Small intestine (tissue), 7 donors: Measurements from ENCODE around the gene PIK3R5. TPM values are rescaled to one million over a fixed set of nuclear protein-coding genes. Genes with fewer than 3 reads are reported as not detected.

Source experiments
- DNase-seq, 2 donors: peaks; one replicate each; pipeline versions ENCODE4 v3.0.0 to v3.0.0-alpha.2; 2013
- FAIRE-seq: peaks from 2 replicates; lab custom pipeline; 2012; peaks lifted over from hg19 to GRCh38; lab: Jason Lieb, UNC
- H3K27ac ChIP-seq, 3 donors: one replicate each; pipeline ENCODE4 v1.5.1; 2013; ENCODE audit warnings: low read length in 2 of 3, mild to moderate bottlenecking in 2 of 3, control low read depth in 1 of 3, inconsistent platforms in 1 of 3, low read depth in 1 of 3, moderate library complexity in 1 of 3
- H3K27me3 ChIP-seq, 3 donors: one replicate each; pipeline ENCODE4 v1.6.1; 2013; ENCODE audit warnings: low read length in 3 of 3, inconsistent platforms in 1 of 3; ENCODE audit not compliant: control insufficient read depth in 3 of 3, insufficient read depth in 3 of 3
- H3K36me3 ChIP-seq, 3 donors: one replicate each; pipeline ENCODE4 v1.6.1; 2013; ENCODE audit warnings: low read length in 3 of 3, inconsistent platforms in 1 of 3, low read depth in 1 of 3, mild to moderate bottlenecking in 1 of 3, moderate library complexity in 1 of 3; ENCODE audit not compliant: control insufficient read depth in 3 of 3, insufficient read depth in 2 of 3
- H3K4me1 ChIP-seq, 3 donors: one replicate each; pipeline ENCODE4 v1.6.1; 2013; ENCODE audit warnings: low read length in 2 of 3, inconsistent platforms in 1 of 3, low read depth in 1 of 3, mild to moderate bottlenecking in 1 of 3, moderate library complexity in 1 of 3; ENCODE audit not compliant: control insufficient read depth in 3 of 3, insufficient read depth in 2 of 3
- H3K4me3 ChIP-seq, 3 donors: one replicate each; pipeline ENCODE4 v1.5.1; 2013; ENCODE audit warnings: low read length in 3 of 3, control low read depth in 1 of 3, inconsistent platforms in 1 of 3, low read depth in 1 of 3, mild to moderate bottlenecking in 1 of 3, moderate library complexity in 1 of 3
- H3K9me3 ChIP-seq, 2 donors: one replicate each; pipeline ENCODE4 v1.6.1; 2013; ENCODE audit warnings: low read depth in 1 of 2, low read length in 1 of 2; ENCODE audit not compliant: control insufficient read depth in 2 of 2, insufficient read depth in 1 of 2
- WGBS, 3 donors: extraction: QIAGEN DNeasy Blood & Tissue Kit; methylation state at CpG; one replicate each; pipeline ENCODE4 v1.1.7; 2013; 5-methylcytosine and 5-hydroxymethylcytosine counted together
- polyA plus RNA-seq, 4 donors: library from polyadenylated mRNA; stranded (reverse) in 3 of 4; unstranded in 1 of 4; fragments of 200-250 nt in 3 of 4; fragments of 120-200 nt in 1 of 4; gene quantifications; one replicate each; pipeline versions ENCODE4 v1.2.1 to v1.2.3, GENCODE V29; 2013
- donor health status: healthy with polysubstance abuse.
- donor health status: control.
- donor health status: control.
- donor health status: Bipolar disorder and iron deficiency.
- donor health status: healthy.

The PIK3R5 gene
- polyA plus RNA-seq, 4 donors = 1.3 to 4.6 (median 3.0) TPM

DNA sequence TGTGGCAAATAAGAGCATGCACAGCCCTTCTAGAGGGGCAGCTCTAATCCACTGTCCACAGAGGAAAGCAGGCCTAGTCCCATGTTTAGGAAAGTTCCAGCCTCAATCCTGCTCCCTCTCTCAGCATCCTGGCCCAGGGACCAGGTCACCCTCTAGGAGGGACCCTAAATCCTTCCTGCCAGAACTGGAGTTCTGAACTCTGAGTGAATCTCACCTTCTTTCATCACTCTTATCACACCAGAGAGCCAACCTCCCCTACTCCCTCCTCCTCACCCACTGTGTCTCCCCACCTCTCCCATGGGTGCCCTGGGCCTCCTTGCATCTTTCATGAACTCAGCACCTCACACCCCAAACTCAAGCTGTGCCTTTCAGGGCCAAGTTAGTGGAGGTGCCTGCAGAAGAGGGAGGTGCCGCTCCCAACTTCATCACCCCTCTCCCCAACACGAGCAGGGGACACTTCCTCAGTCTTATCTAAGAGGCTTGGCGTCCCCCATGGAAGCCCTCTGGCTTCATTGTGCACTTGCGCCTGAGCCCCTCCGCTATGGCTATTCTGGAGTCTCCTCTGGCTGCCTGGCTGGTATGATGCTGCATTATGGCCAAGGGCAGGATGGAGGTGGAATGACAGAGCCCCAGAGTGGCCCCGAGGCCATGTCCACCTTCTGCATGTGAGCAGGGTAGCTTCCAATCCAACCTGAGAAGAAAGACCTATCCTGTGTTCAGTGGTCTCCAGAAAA, 129.7 kb downstream of the PIK3R5 start:
- Histone ChIP-seq H3K36me3 (no peaks in the 10 kb centered on the region), H3K27me3 (peaks cover 0 to 6% (median 0%) of the 10 kb centered on the region in 3 donors), H3K9me3 (no peaks in the 10 kb centered on the region), H3K27ac (no peak overlapping the region), H3K4me3 (no peak overlapping the region), H3K4me1 (no peaks in the 10 kb centered on the region)
- DNase-seq = no peak
- 87 to 90% (median 90%) methylated on average over 6 of the region's 6 CpGs for WGBS, 3 donors
- no peak for FAIRE-seq

GRCh38 chr17:8835106-8835505, 130.4 kb downstream of the PIK3R5 start:
- no peak for DNase-seq
- Histone ChIP-seq H3K27me3 (peaks cover 0 to 8% (median 0%) of the 10 kb centered on the region in 3 donors), H3K27ac (no peak overlapping the region), H3K9me3 (no peaks in the 10 kb centered on the region), H3K4me3 (no peak overlapping the region), H3K36me3 (no peaks in the 10 kb centered on the region), H3K4me1 (no peaks in the 10 kb centered on the region)
- 88 to 89% (median 88%) methylated on average over 14 of the region's 14 CpGs for WGBS, 3 donors
- FAIRE-seq = no peak

DNA sequence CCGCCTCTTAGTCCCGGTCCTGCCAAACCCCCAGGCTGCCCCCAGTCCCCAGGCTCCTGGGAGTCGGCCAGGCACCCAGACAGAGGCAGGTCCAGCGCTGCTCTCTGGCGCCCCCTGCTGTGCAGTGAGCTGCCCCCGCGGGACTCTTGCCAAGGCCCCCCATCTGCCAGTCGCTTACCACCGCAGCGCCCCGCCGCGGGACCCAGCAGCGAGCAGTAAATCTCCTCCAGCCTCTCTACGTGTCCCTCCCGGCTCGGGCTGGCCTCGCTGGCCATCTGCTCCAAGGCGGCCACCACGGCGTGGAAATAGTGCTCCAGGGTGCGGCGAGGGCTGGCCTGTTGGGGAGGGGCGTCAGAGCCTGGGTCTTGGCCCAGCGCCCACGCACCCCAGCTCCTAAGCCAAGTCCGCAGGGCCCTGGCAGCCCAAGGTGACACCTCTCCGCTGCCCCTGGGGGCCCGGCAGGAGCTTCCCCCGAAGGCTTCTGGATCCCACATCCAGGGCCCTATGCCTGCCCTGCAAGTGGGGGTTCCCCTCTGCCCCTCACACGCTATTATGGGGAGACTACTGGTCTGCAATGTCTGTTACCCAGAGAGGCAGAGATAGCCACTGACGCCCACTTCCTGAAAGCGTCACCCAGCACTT, 132.7 kb downstream of the PIK3R5 start:
- peak in 1 of 2 donors; percentile 49 for DNase-seq
- no peaks in the 10 kb centered on the region for H3K36me3 ChIP-seq
- 34 to 57% (median 52%) methylated on average over 29 to 33 of the region's 33 CpGs for WGBS, 3 donors
- H3K4me1 ChIP-seq = no peaks in the 10 kb centered on the region
- FAIRE-seq = no peak
- H3K27ac ChIP-seq = no peak overlapping the region
- no peaks in the 10 kb centered on the region for H3K9me3 ChIP-seq
- no peak overlapping the region for H3K4me3 ChIP-seq
- H3K27me3 ChIP-seq = peaks cover 0 to 10% (median 0%) of the 10 kb centered on the region in 3 donors

GRCh38 chr17:8831234-8831849, 134.2 kb downstream of the PIK3R5 start:
- H3K36me3 ChIP-seq = no peaks in the 10 kb centered on the region
- no peak overlapping the region for H3K4me3 ChIP-seq
- no peaks in the 10 kb centered on the region for H3K4me1 ChIP-seq
- H3K9me3 ChIP-seq = no peaks in the 10 kb centered on the region
- DNase-seq (no peak), FAIRE-seq (no peak)
- 77 to 90% (median 80%) methylated on average over 7 of the region's 7 CpGs for WGBS, 3 donors
- no peak overlapping the region for H3K27ac ChIP-seq
- H3K27me3 ChIP-seq = peaks cover 0 to 10% (median 0%) of the 10 kb centered on the region in 3 donors

DNA sequence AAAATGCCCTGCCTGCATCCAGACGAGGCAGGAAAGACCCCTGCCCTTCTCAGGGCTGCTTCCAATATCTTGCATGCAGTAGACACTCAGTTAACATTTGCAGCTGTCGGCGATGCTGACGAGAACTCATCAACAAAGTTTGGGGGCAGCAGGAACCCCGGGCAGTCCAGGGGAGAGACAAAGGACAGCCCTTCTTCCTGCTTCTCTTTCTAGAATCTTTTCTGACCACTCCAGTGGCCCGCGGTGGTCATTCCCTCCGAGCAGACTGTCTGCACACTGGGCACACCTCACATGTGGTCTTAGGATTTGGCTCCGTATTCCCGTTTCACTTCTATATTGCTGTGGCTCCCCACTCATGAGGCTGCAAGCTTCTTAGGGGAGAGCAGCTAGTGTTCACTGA, 135.4 kb downstream of the PIK3R5 start:
- no peaks in the 10 kb centered on the region for H3K4me1 ChIP-seq
- no peak overlapping the region for H3K27ac ChIP-seq
- WGBS, 3 donors = 79 to 84% (median 80%) methylated on average over 10 of the region's 10 CpGs
- DNase-seq (no peak), FAIRE-seq (no peak)
- H3K4me3 ChIP-seq = no peak overlapping the region
- no peaks in the 10 kb centered on the region for H3K9me3 ChIP-seq
- no peaks in the 10 kb centered on the region for H3K36me3 ChIP-seq
- H3K27me3 ChIP-seq = peaks cover 0 to 10% (median 0%) of the 10 kb centered on the region in 3 donors

GRCh38 chr17:8829036-8829941, 136.2 kb downstream of the PIK3R5 start:
- FAIRE-seq = no peak
- H3K36me3 ChIP-seq = no peaks in the 10 kb centered on the region
- no peak overlapping the region for H3K4me3 ChIP-seq
- H3K4me1 ChIP-seq = no peaks in the 10 kb centered on the region
- no peak overlapping the region for H3K27ac ChIP-seq
- WGBS, 3 donors = 87 to 91% (median 88%) methylated on average over 16 of the region's 16 CpGs
- no peak for DNase-seq
- peaks cover 0 to 10% (median 0%) of the 10 kb centered on the region in 3 donors for H3K27me3 ChIP-seq
- H3K9me3 ChIP-seq = peaks cover 0 to 3% of the 10 kb centered on the region in 2 donors
